Pancreas (tissue), 10 donors: Measurements from ENCODE around the gene SERPINA10. TPM values are rescaled to one million over a fixed set of nuclear protein-coding genes. Genes with fewer than 3 reads are reported as not detected.
A peak's percentile ranks its signal among the peaks of the same experiment; 100 is the strongest.

Experiments used
- ATAC-seq, 4 donors: fragments of 200-7000 bp; cut with Tn5 transposase; one replicate each; pipeline versions ENCODE4 v1.8.0 to v1.9.1; 2020; ENCODE audit warnings: mild to moderate bottlenecking in 4 of 4, moderate library complexity in 4 of 4
- DNase-seq, 6 donors: peaks; one replicate each; pipeline ENCODE4 v3.0.0-alpha.2; 2020
- FAIRE-seq: peaks from 2 replicates; lab custom pipeline; 2012; peaks lifted over from hg19 to GRCh38; lab: Jason Lieb, UNC
- H3K27ac ChIP-seq, 4 donors: fragments of 200-600 bp; sonication (generic); 1 replicate in 3 of 4; 2 replicates in 1 of 4; pipeline versions ENCODE4 v1.5.0 to v1.8.0; 2020
- H3K27me3 ChIP-seq, 4 donors: fragments of 200-600 bp; one replicate each; pipeline ENCODE4 v1.8.0; 2021
- H3K36me3 ChIP-seq, 3 donors: fragments of 200-600 bp; sonication (generic) in 1 of 3; one replicate each; pipeline versions ENCODE4 v1.5.0 to v1.8.0; 2020 to 2021
- H3K4me1 ChIP-seq, 3 donors: fragments of 200-600 bp; one replicate each; pipeline ENCODE4 v1.8.0; 2021
- H3K4me3 ChIP-seq, 4 donors: fragments of 200-600 bp; sonication (generic) in 2 of 4; one replicate each; pipeline versions ENCODE4 v1.5.0 to v1.8.0; 2020 to 2021
- H3K9me3 ChIP-seq, 4 donors: fragments of 200-600 bp; one replicate each; pipeline ENCODE4 v1.8.0; 2021
- CTCF ChIP-seq, 4 donors: fragments of 200-600 bp; sonication (generic) in 3 of 4; IDR thresholded peaks; one replicate each; pipeline versions ENCODE4 v1.5.0 to v1.8.0; 2021; ENCODE audit warnings: antibody characterized with exemption in 4 of 4
- whole genome bisulfite sequencing, 2 donors: extraction: QIAGEN DNeasy Blood & Tissue Kit; methylation state at CpG; one replicate each; pipeline ENCODE4 v1.1.7; 2013; 5-methylcytosine and 5-hydroxymethylcytosine counted together
- intact Hi-C, 3 donors: fragments of 100-400 bp; cut with DNase I; formaldehyde crosslinking; loops; one replicate each; pipeline versions ENCODE4 v1.11.1 to v1.14.2; 2022
- polyA plus RNA-seq, 2 donors: library from polyadenylated mRNA; stranded (reverse); fragments of 200-250 nt; gene quantifications; one replicate each; pipeline ENCODE4 v1.2.3, GENCODE V29; 2013
- total RNA-seq, 6 donors: library from RNA; stranded (reverse); fragmentation: NEBNext Ultra II Directional in 4 of 6; extraction: Animal tissue kit (Norgen Biotek cat#: 25700) in 4 of 6; gene quantifications; one replicate each; pipeline versions ENCODE4 v1.2.1 to v1.2.4, GENCODE V29; 2021 to 2023
- donor health status: healthy with polysubstance abuse.
- donor health status: DM: no; HTN: no; CAD: no; lungs with moderate emphysema.
- donor health status: DM: no; HTN: no; CAD: no.
- donor health status: control.
- donor health status: control.
- donor health status: Bipolar disorder and iron deficiency.
- donor health status: DM: yes; HTN: yes; CAD: no.
- donor health status: DM: no; HTN: no; CAD: no.
- donor health status: DM: no; HTN: no; CAD: no.
- donor health status: DM: yes; HTN: yes; CAD: no.

Gene SERPINA10
- total and polyA plus RNA-seq, 8 donors = 0.19 to 4.3 (median 0.49) TPM

- TF ChIP-seq CTCF (IDR thresholded peaks at IDR 0.05) = no peak
- DNase-seq (no peak), FAIRE-seq (no peak), ATAC-seq (no peak)
- intact Hi-C loops = no loop called here
- no peak overlapping the region for H3K4me3 ChIP-seq
- no peaks in the 10 kb centered on the region for H3K9me3 ChIP-seq
- H3K27ac ChIP-seq = no peak overlapping the region
- no peaks in the 10 kb centered on the region for H3K36me3 ChIP-seq
- H3K27me3 ChIP-seq = no peaks in the 10 kb centered on the region
- 88 to 93% methylated on average over 2 of the region's 2 CpGs for WGBS, 2 donors
- H3K4me1 ChIP-seq = no peaks in the 10 kb centered on the region
Observed at GRCh38 chr14:94244182-94244581, 48.9 kb downstream of the SERPINA10 start.

GRCh38 chr14:94239406-94239805 lies 53.7 kb downstream of the SERPINA10 start:
- H3K27ac ChIP-seq = no peak overlapping the region
- FAIRE-seq (no peak), ATAC-seq (no peak), DNase-seq (no peak)
- H3K4me3 ChIP-seq = no peak overlapping the region
- H3K27me3 ChIP-seq = no peaks in the 10 kb centered on the region
- no peaks in the 10 kb centered on the region for H3K4me1 ChIP-seq
- WGBS, 2 donors = 86 to 92% methylated on average over 2 of the region's 2 CpGs
- no peaks in the 10 kb centered on the region for H3K36me3 ChIP-seq
- TF ChIP-seq CTCF (IDR thresholded peaks at IDR 0.05) = no peak
- intact Hi-C loops = no loop called here
- H3K9me3 ChIP-seq = no peaks in the 10 kb centered on the region

- DNase-seq = no peak
- no peaks in the 10 kb centered on the region for H3K36me3 ChIP-seq
- intact Hi-C loops = no loop called here
- no peak overlapping the region for H3K4me3 ChIP-seq
- H3K9me3 ChIP-seq = no peaks in the 10 kb centered on the region
- no peaks in the 10 kb centered on the region for H3K27me3 ChIP-seq
- no peak overlapping the region for H3K27ac ChIP-seq
- TF ChIP-seq CTCF (IDR thresholded peaks at IDR 0.05) = no peak
- no peak for FAIRE-seq
- ATAC-seq = no peak
- no peaks in the 10 kb centered on the region for H3K4me1 ChIP-seq
- WGBS, 2 donors = 73 to 83% methylated on average over 4 of the region's 4 CpGs
Observed at GRCh38 chr14:94237983-94238382, 55.1 kb downstream of the SERPINA10 start.

GRCh38 chr14:94237046-94237445 lies 56.0 kb downstream of the SERPINA10 start:
- no peak for DNase-seq
- Histone ChIP-seq H3K4me1 (no peaks in the 10 kb centered on the region), H3K27me3 (no peaks in the 10 kb centered on the region), H3K27ac (no peak overlapping the region), H3K4me3 (no peak overlapping the region), H3K36me3 (no peaks in the 10 kb centered on the region), H3K9me3 (no peaks in the 10 kb centered on the region)
- TF ChIP-seq CTCF (IDR thresholded peaks at IDR 0.05) = no peak
- peak; percentile 37 for FAIRE-seq
- no peak for ATAC-seq
- intact Hi-C loops = no loop called here

Other genes starting within 250 kb of the SERPINA10 start
- gene DDX24, start 212.1 kb downstream of the SERPINA10 start, total RNA-seq = 10 to 100 TPM; 55.9 to 86.4 (median 68.0) TPM
- 100 to 1,000 TPM in 1 of 2 donors, 10 to 100 TPM in 1; 60.7 to 111 TPM for gene DDX24, start 212.1 kb downstream of the SERPINA10 start, polyA plus RNA-seq
- gene IFI27L1, start 212.0 kb downstream of the SERPINA10 start, total RNA-seq = 1 to 10 TPM; 3.8 to 8.7 (median 6.8) TPM
- 10 to 100 TPM; 14.1 to 14.3 TPM for gene IFI27L1, start 212.0 kb downstream of the SERPINA10 start, polyA plus RNA-seq
- gene IFI27, start 182.5 kb downstream of the SERPINA10 start, total RNA-seq = 10 to 100 TPM in 4 of 6 donors, 1 to 10 TPM in 2; 8.1 to 21.4 (median 12.1) TPM
- 10 to 100 TPM; 61.4 to 78.9 TPM for gene IFI27, start 182.5 kb downstream of the SERPINA10 start, polyA plus RNA-seq
- 10 to 100 TPM in 3 of 6 donors, 1 to 10 TPM in 3; 5.4 to 20.2 (median 10.0) TPM for gene IFI27L2, start 163.7 kb downstream of the SERPINA10 start, total RNA-seq
- gene IFI27L2, start 163.7 kb downstream of the SERPINA10 start, polyA plus RNA-seq = 10 to 100 TPM; 38.7 to 90.7 TPM
- 1 to 10 TPM in 1 of 6 donors, under 1 TPM in 5; 0.56 to 1.3 (median 0.66) TPM for gene PPP4R4, start 118.9 kb downstream of the SERPINA10 start, total RNA-seq
- 1 to 10 TPM in 1 of 2 donors, under 1 TPM in 1; 0.19 to 1.2 TPM for gene PPP4R4, start 118.9 kb downstream of the SERPINA10 start, polyA plus RNA-seq
- 10 to 100 TPM in 3 of 6 donors, 1 to 10 TPM in 3; 5.2 to 17.4 (median 10.3) TPM for gene SERPINA6, start 30.1 kb upstream of the SERPINA10 start, total RNA-seq
- 10 to 100 TPM; 13.1 to 17.7 TPM for gene SERPINA6, start 30.1 kb upstream of the SERPINA10 start, polyA plus RNA-seq
- not detected for gene SERPINA2, start 73.4 kb upstream of the SERPINA10 start, total RNA-seq
- not detected for gene SERPINA2, start 73.4 kb upstream of the SERPINA10 start, polyA plus RNA-seq
- gene SERPINA1, start 95.3 kb upstream of the SERPINA10 start, total RNA-seq = 100 to 1,000 TPM in 4 of 6 donors, 10 to 100 TPM in 2; 45.0 to 328 (median 170) TPM
- gene SERPINA1, start 95.3 kb upstream of the SERPINA10 start, polyA plus RNA-seq = 100 to 1,000 TPM in 1 of 2 donors, 10 to 100 TPM in 1; 45.7 to 246 TPM
- gene SERPINA11, start 159.5 kb upstream of the SERPINA10 start, total RNA-seq = not detected
- gene SERPINA11, start 159.5 kb upstream of the SERPINA10 start, polyA plus RNA-seq = not detected
- gene SERPINA9, start 182.9 kb upstream of the SERPINA10 start, total RNA-seq = not detected
- gene SERPINA9, start 182.9 kb upstream of the SERPINA10 start, polyA plus RNA-seq = not detected
- not detected for gene SERPINA12, start 216.2 kb upstream of the SERPINA10 start, total RNA-seq
- not detected for gene SERPINA12, start 216.2 kb upstream of the SERPINA10 start, polyA plus RNA-seq